Peyer's patch (tissue), 4 donors: Measurements from ENCODE around the gene MPP7.

Experiments
- POLR2A ChIP-seq, 2 donors: fragments of 450-650 bp; IDR thresholded peaks; one replicate each; pipeline ENCODE4 v1.5.1; 2017; ENCODE audit warnings: antibody characterized with exemption in 2 of 2, mild to moderate bottlenecking in 2 of 2, moderate library complexity in 2 of 2
- TF ChIP-seq, protein P1 (sequence below), 6 experiments: fragments of 450-650 bp in 4 of 6; fragments of 200-600 bp in 2 of 6; sonication (generic) in 1 of 6; IDR thresholded peaks; one replicate each; pipeline ENCODE4 v1.5.1; 2017 to 2019; ENCODE audit warnings: antibody characterized with exemption in 6 of 6, mild to moderate bottlenecking in 3 of 6, moderate library complexity in 1 of 6

- no peak for TF ChIP-seq POLR2A (IDR thresholded peaks at IDR 0.05)
- TF ChIP-seq, protein P1, sequence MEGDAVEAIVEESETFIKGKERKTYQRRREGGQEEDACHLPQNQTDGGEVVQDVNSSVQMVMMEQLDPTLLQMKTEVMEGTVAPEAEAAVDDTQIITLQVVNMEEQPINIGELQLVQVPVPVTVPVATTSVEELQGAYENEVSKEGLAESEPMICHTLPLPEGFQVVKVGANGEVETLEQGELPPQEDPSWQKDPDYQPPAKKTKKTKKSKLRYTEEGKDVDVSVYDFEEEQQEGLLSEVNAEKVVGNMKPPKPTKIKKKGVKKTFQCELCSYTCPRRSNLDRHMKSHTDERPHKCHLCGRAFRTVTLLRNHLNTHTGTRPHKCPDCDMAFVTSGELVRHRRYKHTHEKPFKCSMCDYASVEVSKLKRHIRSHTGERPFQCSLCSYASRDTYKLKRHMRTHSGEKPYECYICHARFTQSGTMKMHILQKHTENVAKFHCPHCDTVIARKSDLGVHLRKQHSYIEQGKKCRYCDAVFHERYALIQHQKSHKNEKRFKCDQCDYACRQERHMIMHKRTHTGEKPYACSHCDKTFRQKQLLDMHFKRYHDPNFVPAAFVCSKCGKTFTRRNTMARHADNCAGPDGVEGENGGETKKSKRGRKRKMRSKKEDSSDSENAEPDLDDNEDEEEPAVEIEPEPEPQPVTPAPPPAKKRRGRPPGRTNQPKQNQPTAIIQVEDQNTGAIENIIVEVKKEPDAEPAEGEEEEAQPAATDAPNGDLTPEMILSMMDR (IDR thresholded peaks at IDR 0.05) = no peak
Observed at GRCh38 chr10:28318626-28319025, 15.8 kb upstream of the MPP7 start.
